H1 (cell line): ENCODE results near the gene ACTL8.

Source experiments
- POU5F1 ChIP-seq: IDR thresholded peaks from 2 replicates; pipeline ENCODE4 v1.6.1; 2011; ENCODE audit warnings: low read depth, mild to moderate bottlenecking, low read length, moderate library complexity
- SIN3A ChIP-seq, 2 experiments: IDR thresholded peaks in 1 of 2; conservative IDR thresholded peaks in 1 of 2; 2 replicates each; pipeline ENCODE4 v1.6.1; 2011 to 2012; ENCODE audit warnings: low read length in 2 of 2, improper control_type of control experiment in 1 of 2, low read depth in 1 of 2, mild to moderate bottlenecking in 1 of 2
- SIX5 ChIP-seq: IDR thresholded peaks from 2 replicates; pipeline ENCODE4 v1.6.1; 2011; ENCODE audit warnings: mild to moderate bottlenecking, low read depth, low read length

- TF ChIP-seq SIX5 (no peak), SIN3A (conservative IDR thresholded peaks at IDR 0.05 in 1 of 2, IDR thresholded peaks at IDR 0.05 in 1 of 2; ENCODE audit: low read depth in 1 of 2, low read length in 2 of 2) (no peak), POU5F1 (no peak)
Observed at GRCh38 chr1:17750333-17750732, 4.8 kb upstream of the ACTL8 start.
